GM19463 (cell line): ENCODE measurements around the gene RRP1B.
"Not testable (repeated sequence)": the region's sequence is repeated elsewhere in the genome, so short reads cannot be mapped to it uniquely, and the experiment has no call there.

Experiments used
- ATAC-seq: cut with Tn5 transposase; IDR thresholded peaks from one replicate; pipeline ENCODE4 v1.9.1; 2021; ENCODE audit warnings: mild to moderate bottlenecking, moderate library complexity; ENCODE audit not compliant: unreplicated experiment

RRP1B gene

DNA sequence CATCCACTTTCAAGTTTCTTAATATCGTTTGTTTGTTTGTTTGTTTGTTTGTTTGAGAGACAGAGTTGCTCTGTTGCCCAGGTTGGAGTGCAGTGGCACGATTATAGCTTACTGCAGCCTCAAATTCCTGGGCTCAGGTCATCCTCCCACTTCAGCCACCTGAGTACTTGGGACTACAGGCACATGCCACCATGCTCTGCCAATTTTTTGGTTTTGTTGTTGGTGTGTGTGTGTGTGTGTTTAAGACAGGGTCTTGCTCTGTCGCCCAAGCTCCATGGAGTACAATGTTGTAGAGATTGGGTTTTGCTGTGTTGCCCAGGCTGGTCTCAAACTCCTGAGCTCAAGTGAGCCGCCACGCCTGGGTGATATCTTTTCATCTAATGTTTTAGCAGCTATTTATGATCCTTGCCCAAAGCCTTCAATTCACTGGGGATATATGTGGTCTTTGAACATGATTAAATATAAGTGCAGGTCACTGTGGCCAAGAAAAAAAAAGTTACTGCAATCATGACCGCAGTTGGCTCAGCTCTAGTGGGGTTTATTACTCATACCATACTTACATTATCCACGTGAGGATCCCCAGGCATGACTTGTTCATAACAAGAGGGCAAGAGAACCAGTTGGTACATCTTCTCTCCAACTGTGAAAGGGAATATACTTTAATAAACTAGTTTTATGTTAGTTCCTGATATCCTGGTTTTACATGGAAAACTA is 8.0 kb downstream of the RRP1B start:
- ATAC-seq = no peak

GRCh38 chr21:43669828-43670605 is 10.7 kb downstream of the RRP1B start:
- no peak for ATAC-seq

GRCh38 chr21:43675871-43676270 is 16.5 kb downstream of the RRP1B start:
- ATAC-seq = no peak

- ATAC-seq = no peak
These were observed 17.0 kb downstream of the RRP1B start for GRCh38 chr21:43676391-43676790.

- no peak for ATAC-seq
These were observed 20.6 kb downstream of the RRP1B start for GRCh38 chr21:43679951-43680350.

DNA sequence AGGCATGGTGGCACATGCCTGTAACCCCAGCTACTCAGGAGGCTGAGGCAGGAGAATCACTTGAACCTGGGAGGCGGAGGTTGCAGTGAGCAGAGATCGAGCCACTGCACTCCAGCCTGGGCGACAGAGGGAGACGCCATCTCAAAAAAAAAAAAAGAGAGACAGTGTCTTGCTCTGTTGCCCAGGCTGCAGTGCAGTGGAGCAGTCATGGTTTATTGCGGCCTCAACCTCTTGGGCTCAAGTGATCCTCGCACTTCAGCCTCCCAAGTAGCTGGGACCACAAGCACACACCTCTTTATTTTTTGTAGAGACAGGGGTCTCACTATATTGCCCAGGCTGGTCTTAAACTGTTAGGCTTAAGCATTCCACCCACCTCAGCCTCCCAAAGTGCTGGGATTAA is 21.1 kb downstream of the RRP1B start:
- ATAC-seq = not testable (repeated sequence)

GRCh38 chr21:43681650-43682049 is 22.3 kb downstream of the RRP1B start:
- ATAC-seq = no peak

DNA sequence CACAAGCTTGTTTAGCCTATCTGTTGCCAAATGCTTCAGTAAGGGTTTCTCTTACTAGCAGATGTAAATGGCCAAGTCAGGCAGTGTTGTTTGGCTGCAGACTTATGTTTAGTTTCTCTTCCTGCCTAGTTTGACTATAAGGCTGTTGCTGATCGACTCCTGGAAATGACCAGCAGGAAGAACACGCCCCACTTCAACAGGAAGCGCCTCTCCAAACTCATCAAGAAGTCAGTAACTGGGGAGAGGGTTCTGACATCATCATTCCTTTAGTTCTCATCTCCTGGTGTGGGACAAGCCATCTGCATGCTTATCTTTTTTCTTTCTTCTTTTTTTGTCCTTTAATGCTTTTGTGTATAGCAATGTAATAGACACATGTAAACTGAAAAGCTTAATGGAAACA is 25.1 kb downstream of the RRP1B start:
- no peak for ATAC-seq

GRCh38 chr21:43686811-43687565 is 27.6 kb downstream of the RRP1B start:
- no peak for ATAC-seq

- no peak for ATAC-seq
These were observed 28.4 kb downstream of the RRP1B start for GRCh38 chr21:43687566-43688399.

GRCh38 chr21:43688906-43689305 is 29.5 kb downstream of the RRP1B start:
- no peak for ATAC-seq

DNA sequence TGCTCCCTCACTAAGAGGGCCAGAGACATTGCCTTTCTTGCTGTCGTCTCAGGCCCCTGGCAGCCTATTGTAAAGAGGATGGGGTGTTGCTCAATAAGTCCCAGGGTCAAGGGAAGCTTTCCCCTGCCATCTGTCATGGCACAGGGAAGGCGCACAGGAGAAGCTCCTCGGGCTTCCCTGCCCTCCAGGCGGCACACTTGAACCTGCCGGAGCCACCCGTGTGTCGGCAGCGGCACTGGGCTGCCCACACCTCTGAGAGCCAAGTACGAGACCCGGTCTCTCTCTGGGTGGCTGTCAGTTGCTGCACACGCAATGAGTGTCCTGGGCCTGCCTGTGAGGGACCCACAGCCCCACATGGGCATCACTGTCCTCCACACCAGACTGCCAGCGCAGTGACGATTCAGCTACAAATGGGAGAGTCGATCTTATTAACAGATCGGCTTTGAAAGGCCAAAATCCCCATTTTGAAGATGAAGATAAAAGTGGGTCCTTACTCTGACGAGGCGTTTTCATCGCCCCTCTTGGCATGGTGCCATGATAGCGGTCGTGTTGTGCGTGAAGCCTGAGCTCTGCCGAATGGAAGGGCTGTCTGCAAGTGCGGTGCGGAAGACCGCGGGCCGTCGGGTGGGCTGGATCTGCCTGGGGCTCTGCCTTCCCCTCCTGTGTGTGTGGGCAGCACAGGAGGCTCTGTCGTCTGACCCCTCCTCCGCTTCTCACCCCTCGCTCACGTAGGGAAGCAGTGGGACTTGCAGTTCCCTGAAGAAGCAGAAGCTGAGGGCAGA is 30.4 kb downstream of the RRP1B start:
- no peak for ATAC-seq

- no peak for ATAC-seq
These were observed 31.0 kb downstream of the RRP1B start for GRCh38 chr21:43690346-43690745.

GRCh38 chr21:43691086-43691795 is 31.9 kb downstream of the RRP1B start:
- ATAC-seq = no peak

DNA sequence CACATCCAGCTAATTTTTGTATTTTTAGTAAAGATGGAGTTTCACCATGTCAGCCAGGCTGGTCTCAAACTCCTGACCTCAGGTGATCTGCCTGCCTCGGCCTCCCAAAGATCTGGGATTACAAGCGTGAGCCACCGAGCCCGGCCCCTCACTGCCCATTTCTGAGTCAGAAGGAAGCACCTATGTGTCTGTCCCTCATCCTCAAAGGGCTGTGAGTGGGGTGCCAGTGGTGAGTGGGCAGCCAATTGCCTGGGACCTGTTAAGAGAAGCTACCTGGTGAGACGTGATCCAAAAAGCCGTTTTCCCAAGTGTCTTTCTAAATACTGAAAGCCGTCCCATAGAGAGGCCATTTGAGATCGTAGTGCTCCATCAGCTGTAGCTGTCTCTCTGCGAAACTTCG is 32.4 kb downstream of the RRP1B start:
- ATAC-seq = no peak

DNA sequence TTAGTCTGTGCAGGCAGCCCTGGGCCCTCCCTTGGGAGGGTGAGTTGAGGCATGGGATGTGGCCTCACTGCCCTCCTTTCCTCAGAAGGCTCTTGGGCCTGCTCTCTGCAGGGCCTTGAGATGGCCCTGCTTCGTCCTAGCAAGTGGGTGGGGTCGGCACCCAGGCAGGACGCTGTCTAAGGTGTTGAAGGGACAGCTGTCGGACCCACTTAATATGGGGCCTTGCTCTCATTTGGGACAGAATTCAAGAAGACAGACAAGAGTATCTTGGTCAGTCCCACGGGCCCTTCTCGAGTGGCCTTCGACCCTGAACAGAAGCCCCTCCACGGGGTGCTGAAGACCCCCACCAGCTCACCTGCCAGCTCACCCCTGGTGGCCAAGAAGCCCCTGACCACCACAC is 33.6 kb downstream of the RRP1B start:
- ATAC-seq = no peak

- ATAC-seq = no peak
These were observed 34.6 kb downstream of the RRP1B start for GRCh38 chr21:43693981-43694380.

DNA sequence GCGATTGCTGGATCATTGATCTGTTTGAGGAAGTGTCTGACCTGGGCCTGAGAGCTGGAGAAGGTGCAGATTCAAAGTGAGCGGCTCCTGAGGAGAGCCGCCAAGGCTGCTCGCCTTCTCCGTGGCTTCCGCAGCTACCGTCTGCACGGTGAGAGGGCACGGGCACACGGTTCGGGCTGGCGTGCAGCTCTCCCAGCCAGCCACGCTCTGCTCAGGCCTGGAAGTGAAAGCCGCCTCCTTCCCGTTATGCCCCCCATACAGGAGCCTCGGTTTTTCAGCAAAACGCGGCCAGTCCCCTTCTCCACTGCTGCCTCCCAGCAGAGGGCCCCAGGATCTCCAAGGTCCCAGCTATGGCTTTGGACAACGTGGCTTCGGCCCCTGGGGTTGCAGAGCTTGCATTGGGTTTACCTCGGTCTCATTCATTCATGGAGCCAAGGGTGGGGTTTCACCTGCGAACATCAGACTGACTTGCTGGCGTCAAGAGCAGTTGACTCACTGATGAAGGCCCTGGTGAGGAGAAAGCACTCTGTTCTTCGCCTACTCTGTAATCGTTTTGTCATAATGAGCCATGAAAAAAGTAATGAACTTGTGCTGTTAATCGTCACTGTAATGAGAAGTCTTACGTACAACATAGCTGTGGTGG is 35.2 kb downstream of the RRP1B start:
- ATAC-seq = no peak

DNA sequence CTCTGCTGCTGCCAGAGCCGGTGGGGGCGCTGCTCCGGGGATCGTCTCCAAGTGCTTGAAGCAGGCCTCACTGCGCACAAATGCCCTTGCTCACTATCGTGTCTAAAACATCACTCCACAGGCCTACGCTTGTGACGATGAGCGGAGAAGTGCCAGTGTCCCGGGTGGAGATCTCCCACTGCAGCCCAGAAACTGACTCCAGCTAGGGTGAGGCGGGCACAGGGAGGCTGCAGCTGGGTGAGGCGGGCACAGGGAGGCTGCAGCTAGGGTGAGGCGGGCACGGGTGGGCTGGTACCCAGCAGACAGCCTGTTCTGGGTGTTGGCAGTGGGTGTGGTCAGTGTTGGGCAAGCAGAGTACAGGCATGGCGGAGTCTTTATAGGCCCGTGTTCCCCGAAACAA is 36.9 kb downstream of the RRP1B start:
- no peak for ATAC-seq
